GM23248 (cell line): ENCODE measurements around the gene UST. TPM values are rescaled to one million over a fixed set of nuclear protein-coding genes. Genes with fewer than 3 reads are reported as not detected.
"Not testable (repeated sequence)": the region's sequence is repeated elsewhere in the genome, so short reads cannot be mapped to it uniquely, and the experiment has no call there.

ENCODE experiments used
- DNase-seq: peaks from one replicate; pipeline ENCODE4 v3.0.0-alpha.2; 2015
- H2AFZ ChIP-seq: fragments of 200-600 bp; sonication (generic); 2 replicates; pipeline ENCODE4 v1.6.1; 2016; ENCODE audit warnings: antibody characterized with exemption
- H3F3A ChIP-seq: fragments of 200-600 bp; sonication (generic); 2 replicates; pipeline ENCODE4 v1.6.1; 2016; ENCODE audit warnings: mild to moderate bottlenecking, antibody characterized with exemption, mixed run types; ENCODE audit not compliant: insufficient read depth
- H3K27ac ChIP-seq: fragments of 200-600 bp; sonication (generic); 2 replicates; pipeline ENCODE4 v1.5.1; 2016; ENCODE audit warnings: mild to moderate bottlenecking
- H3K27me3 ChIP-seq: fragments of 200-600 bp; sonication (generic); replicated peaks from 2 replicates; pipeline ENCODE4 v1.6.1; 2016; ENCODE audit warnings: mild to moderate bottlenecking; ENCODE audit not compliant: insufficient read depth
- H3K36me3 ChIP-seq: fragments of 200-600 bp; sonication (generic); 2 replicates; pipeline ENCODE4 v1.6.1; 2016; ENCODE audit warnings: low read depth, mild to moderate bottlenecking
- H3K4me1 ChIP-seq: fragments of 200-600 bp; sonication (generic); 2 replicates; pipeline ENCODE4 v1.6.1; 2016; ENCODE audit warnings: mild to moderate bottlenecking; ENCODE audit not compliant: insufficient read depth
- H3K4me2 ChIP-seq: fragments of 200-600 bp; sonication (generic); one replicate; pipeline ENCODE4 v1.6.1; 2016; ENCODE audit warnings: mild to moderate bottlenecking; ENCODE audit not compliant: unreplicated experiment
- H3K4me3 ChIP-seq: fragments of 200-600 bp; sonication (generic); 2 replicates; pipeline ENCODE4 v1.5.1; 2016; ENCODE audit warnings: mild to moderate bottlenecking
- H3K79me2 ChIP-seq: fragments of 200-600 bp; sonication (generic); 2 replicates; pipeline ENCODE4 v1.6.1; 2016; ENCODE audit warnings: mild to moderate bottlenecking; ENCODE audit not compliant: insufficient read depth
- H3K9ac ChIP-seq: fragments of 200-600 bp; sonication (generic); 2 replicates; pipeline ENCODE4 v1.6.1; 2016; ENCODE audit warnings: mild to moderate bottlenecking
- H3K9me2 ChIP-seq: fragments of 200-600 bp; sonication (generic); 2 replicates; pipeline ENCODE4 v1.6.1; 2016; ENCODE audit warnings: mixed run types, mild to moderate bottlenecking, moderate library complexity; ENCODE audit not compliant: insufficient read depth
- H3K9me3 ChIP-seq: fragments of 200-600 bp; sonication (generic); one replicate; pipeline ENCODE4 v1.6.1; 2017; ENCODE audit warnings: low read depth
- H4K20me1 ChIP-seq: fragments of 200-600 bp; sonication (generic); 2 replicates; pipeline ENCODE4 v1.6.0; 2016; ENCODE audit not compliant: insufficient read depth
- EZH2 ChIP-seq: fragments of 200-600 bp; sonication (generic); IDR thresholded peaks from 2 replicates; pipeline ENCODE4 v1.6.1; 2018; ENCODE audit warnings: antibody characterized with exemption, mild to moderate bottlenecking; ENCODE audit not compliant: insufficient read depth, poor library complexity, severe bottlenecking
- EZH2phosphoT487 ChIP-seq: fragments of 200-600 bp; sonication (generic); IDR thresholded peaks from 2 replicates; pipeline ENCODE4 v1.6.1; 2018; ENCODE audit warnings: antibody characterized with exemption, moderate library complexity, mild to moderate bottlenecking, low read depth; ENCODE audit not compliant: insufficient read depth
- WGBS, 2 experiments: methylation state at CpG; one replicate each; pipeline ENCODE4 v1.1.6; 2015 to 2017; ENCODE audit warnings: low lambda C conversion rate in 2 of 2, low coverage in 1 of 2; ENCODE audit errors: missing lambda C conversion rate in 2 of 2; 5-methylcytosine and 5-hydroxymethylcytosine counted together
- in situ Hi-C: fragments of 300-500 bp; cut with MboI; formaldehyde crosslinking; loops from 2 replicates; pipeline ENCODE4 v1.15.0; 2020
- polyA plus RNA-seq: library from polyadenylated mRNA; unstranded; fragments of >200 nt; fragmentation: Nextera tagmentation; extraction: Ambion mirVana; gene quantifications from 2 replicates; pipeline ENCODE4 v1.2.1, GENCODE V29; 2016
- total RNA-seq: library from RNA; depleted of rRNA; stranded (reverse); fragments of >200 nt; shearing (Covaris generic); gene quantifications from 2 replicates; pipeline ENCODE4 v1.2.3, GENCODE V29; 2014

The UST gene
- total and polyA plus RNA-seq, 2 experiments from 2014 or later: 10.1 to 23.3 TPM

GRCh38 chr6:148907573-148907972 is 160.7 kb downstream of the UST start:
- TF ChIP-seq EZH2phosphoT487 (no peak), EZH2 (no peak)
- Histone ChIP-seq H3K27me3 (no peaks in the 10 kb centered on the region), H3K27ac (no peak overlapping the region), H3K79me2 (no peaks in the 10 kb centered on the region; the same call in 1 of the 2 replicates), H3K4me1 (no peaks in the 10 kb centered on the region), H2AFZ (no peak overlapping the region), H3K9me3 (no peaks in the 10 kb centered on the region), H3F3A (no peaks in the 10 kb centered on the region), H3K4me2 (no peak overlapping the region), H3K9me2 (no peaks in the 10 kb centered on the region), H3K9ac (no peak overlapping the region), H3K4me3 (no peak overlapping the region), H3K36me3 (no peaks in the 10 kb centered on the region), H4K20me1 (no peaks in the 10 kb centered on the region)
- DNase-seq: no peak
- in situ Hi-C loops: no loop called here
- 87 to 94% methylated on average over 4 of the region's 4 CpGs for WGBS, 2 experiments

- Histone ChIP-seq H3K9ac (no peak overlapping the region), H2AFZ (no peak overlapping the region), H3F3A (no peaks in the 10 kb centered on the region), H3K4me1 (no peaks in the 10 kb centered on the region), H3K79me2 (no peaks in the 10 kb centered on the region), H3K9me2 (no peaks in the 10 kb centered on the region), H3K27ac (no peak overlapping the region), H3K27me3 (no peaks in the 10 kb centered on the region), H3K36me3 (no peaks in the 10 kb centered on the region), H3K4me2 (no peak overlapping the region), H3K9me3 (no peaks in the 10 kb centered on the region), H3K4me3 (no peak overlapping the region), H4K20me1 (no peaks in the 10 kb centered on the region)
- DNase-seq: no peak
- in situ Hi-C loops: no loop called here
- WGBS, 2 experiments: 64 to 68% methylated on average over 5 of the region's 5 CpGs
- TF ChIP-seq EZH2phosphoT487 (no peak), EZH2 (no peak)
These were observed 165.4 kb downstream of the UST start for GRCh38 chr6:148912252-148912651.

GRCh38 chr6:148915810-148916209 is 169.0 kb downstream of the UST start:
- no peaks in the 10 kb centered on the region for H3K9me3 ChIP-seq
- H3F3A ChIP-seq: no peaks in the 10 kb centered on the region
- no peak for DNase-seq
- 61 to 69% methylated on average over 1 of the region's 1 CpG for WGBS, 2 experiments
- no peak overlapping the region for H3K4me2 ChIP-seq
- in situ Hi-C loops: no loop called here
- H3K27me3 ChIP-seq: no peaks in the 10 kb centered on the region
- H3K9ac ChIP-seq: no peak overlapping the region
- no peak overlapping the region for H2AFZ ChIP-seq
- H3K27ac ChIP-seq: no peak overlapping the region
- H3K36me3 ChIP-seq: no peaks in the 10 kb centered on the region
- no peaks in the 10 kb centered on the region for H3K4me1 ChIP-seq
- no peak overlapping the region for H3K4me3 ChIP-seq
- TF ChIP-seq EZH2 (no peak), EZH2phosphoT487 (no peak)
- H3K9me2 ChIP-seq: no peaks in the 10 kb centered on the region
- H4K20me1 ChIP-seq: no peaks in the 10 kb centered on the region
- H3K79me2 ChIP-seq: no peaks in the 10 kb centered on the region

GRCh38 chr6:148916485-148916884 is 169.7 kb downstream of the UST start:
- in situ Hi-C loops: not testable (repeated sequence)

More at GRCh38 chr6:148916485-148916884, 169.7 kb downstream of the UST start:
- not testable (repeated sequence) for H4K20me1 ChIP-seq, H3K27me3 ChIP-seq, H3K4me3 ChIP-seq, H3K36me3 ChIP-seq, H3K4me2 ChIP-seq, H3K9me3 ChIP-seq, H3K27ac ChIP-seq, H3K9me2 ChIP-seq, H2AFZ ChIP-seq, DNase-seq, H3K9ac ChIP-seq, H3K4me1 ChIP-seq, H3K79me2 ChIP-seq, H3F3A ChIP-seq
- WGBS, 2 experiments: 82 to 90% methylated on average over 10 of the region's 10 CpGs
